ENCODE data around the gene MYBPHL.
"Not testable (repeated sequence)": the region's sequence is repeated elsewhere in the genome, so short reads cannot be mapped to it uniquely, and the experiment has no call there.

Gene MYBPHL

GRCh38 chr1:109305991-109306390 is 820 bp downstream of the MYBPHL start:
- not testable (repeated sequence) for H3K36me3 ChIP-seq (ENCODE audit: control insufficient read depth, insufficient read depth, low read length); H3K9ac ChIP-seq (ENCODE audit: low read length); H3K9me3 ChIP-seq (ENCODE audit: control insufficient read depth, insufficient read depth, low read depth, low read length); H3K4me3 ChIP-seq (ENCODE audit: low read depth, low read length); H3K27ac ChIP-seq (ENCODE audit: low read depth, low read length); H3K27me3 ChIP-seq (ENCODE audit: control insufficient read depth, insufficient read depth, low read length)
- peaks cover 22% of the 10 kb centered on the region for H3K4me1 ChIP-seq (ENCODE audit: control insufficient read depth, insufficient read depth, low read length)

- Histone ChIP-seq H3K27ac (ENCODE audit: low read depth, low read length) (no peak overlapping the region), H3K4me3 (ENCODE audit: low read depth, low read length) (no peak overlapping the region), H3K36me3 (ENCODE audit: control insufficient read depth, insufficient read depth, low read length) (no peaks in the 10 kb centered on the region), H3K27me3 (ENCODE audit: control insufficient read depth, insufficient read depth, low read length) (no peaks in the 10 kb centered on the region), H3K9me3 (ENCODE audit: control insufficient read depth, insufficient read depth, low read depth, low read length) (no peaks in the 10 kb centered on the region), H3K9ac (ENCODE audit: low read length) (no peak overlapping the region), H3K4me1 (ENCODE audit: control insufficient read depth, insufficient read depth, low read length) (peaks cover 28% of the 10 kb centered on the region)
Measured at GRCh38 chr1:109304226-109304920, 2.4 kb downstream of the MYBPHL start.

- Histone ChIP-seq H3K9me3 (ENCODE audit: control insufficient read depth, insufficient read depth, low read depth, low read length) (no peaks in the 10 kb centered on the region), H3K36me3 (ENCODE audit: control insufficient read depth, insufficient read depth, low read length) (no peaks in the 10 kb centered on the region), H3K4me3 (ENCODE audit: low read depth, low read length) (no peak overlapping the region), H3K9ac (ENCODE audit: low read length) (no peak overlapping the region), H3K27me3 (ENCODE audit: control insufficient read depth, insufficient read depth, low read length) (no peaks in the 10 kb centered on the region), H3K4me1 (ENCODE audit: control insufficient read depth, insufficient read depth, low read length) (peaks cover 19% of the 10 kb centered on the region), H3K27ac (ENCODE audit: low read depth, low read length) (no peak overlapping the region)
Measured at GRCh38 chr1:109301874-109302273, 4.9 kb downstream of the MYBPHL start.

GRCh38 chr1:109300650-109301151 is 6.1 kb downstream of the MYBPHL start:
- Histone ChIP-seq H3K27ac (ENCODE audit: low read depth, low read length) (no peak overlapping the region), H3K4me1 (ENCODE audit: control insufficient read depth, insufficient read depth, low read length) (peaks cover 12% of the 10 kb centered on the region; the same call in 1 of the 2 replicates), H3K36me3 (ENCODE audit: control insufficient read depth, insufficient read depth, low read length) (no peaks in the 10 kb centered on the region), H3K27me3 (ENCODE audit: control insufficient read depth, insufficient read depth, low read length) (no peaks in the 10 kb centered on the region), H3K4me3 (ENCODE audit: low read depth, low read length) (no peak overlapping the region), H3K9ac (ENCODE audit: low read length) (no peak overlapping the region), H3K9me3 (ENCODE audit: control insufficient read depth, insufficient read depth, low read depth, low read length) (no peaks in the 10 kb centered on the region)

GRCh38 chr1:109299558-109300343 is 7.1 kb downstream of the MYBPHL start:
- Histone ChIP-seq H3K9me3 (ENCODE audit: control insufficient read depth, insufficient read depth, low read depth, low read length) (no peaks in the 10 kb centered on the region), H3K27me3 (ENCODE audit: control insufficient read depth, insufficient read depth, low read length) (no peaks in the 10 kb centered on the region), H3K9ac (ENCODE audit: low read length) (no peak overlapping the region), H3K27ac (ENCODE audit: low read depth, low read length) (no peak overlapping the region), H3K4me1 (ENCODE audit: control insufficient read depth, insufficient read depth, low read length) (peaks cover 12% of the 10 kb centered on the region; the same call in 1 of the 2 replicates), H3K4me3 (ENCODE audit: low read depth, low read length) (no peak overlapping the region), H3K36me3 (ENCODE audit: control insufficient read depth, insufficient read depth, low read length) (no peaks in the 10 kb centered on the region)

- Histone ChIP-seq H3K27me3 (ENCODE audit: control insufficient read depth, insufficient read depth, low read length) (no peaks in the 10 kb centered on the region), H3K9ac (ENCODE audit: low read length) (no peak overlapping the region), H3K4me1 (ENCODE audit: control insufficient read depth, insufficient read depth, low read length) (peaks cover 12% of the 10 kb centered on the region; the same call in 1 of the 2 replicates), H3K9me3 (ENCODE audit: control insufficient read depth, insufficient read depth, low read depth, low read length) (no peaks in the 10 kb centered on the region), H3K27ac (ENCODE audit: low read depth, low read length) (no peak overlapping the region), H3K36me3 (ENCODE audit: control insufficient read depth, insufficient read depth, low read length) (no peaks in the 10 kb centered on the region), H3K4me3 (ENCODE audit: low read depth, low read length) (no peak overlapping the region)
Measured at GRCh38 chr1:109298666-109299557, 7.9 kb downstream of the MYBPHL start.

- Histone ChIP-seq H3K9ac (ENCODE audit: low read length) (no peak overlapping the region), H3K27me3 (ENCODE audit: control insufficient read depth, insufficient read depth, low read length) (no peaks in the 10 kb centered on the region), H3K36me3 (ENCODE audit: control insufficient read depth, insufficient read depth, low read length) (no peaks in the 10 kb centered on the region), H3K4me1 (ENCODE audit: control insufficient read depth, insufficient read depth, low read length) (peaks cover 17% of the 10 kb centered on the region), H3K4me3 (ENCODE audit: low read depth, low read length) (no peak overlapping the region), H3K9me3 (ENCODE audit: control insufficient read depth, insufficient read depth, low read depth, low read length) (no peaks in the 10 kb centered on the region), H3K27ac (ENCODE audit: low read depth, low read length) (no peak overlapping the region)
Measured at GRCh38 chr1:109296782-109297181, 10.0 kb downstream of the MYBPHL start.

- Histone ChIP-seq H3K27ac (ENCODE audit: low read depth, low read length) (no peak overlapping the region), H3K9ac (ENCODE audit: low read length) (no peak overlapping the region), H3K4me1 (ENCODE audit: control insufficient read depth, insufficient read depth, low read length) (peaks cover 15% of the 10 kb centered on the region), H3K4me3 (ENCODE audit: low read depth, low read length) (no peak overlapping the region), H3K27me3 (ENCODE audit: control insufficient read depth, insufficient read depth, low read length) (no peaks in the 10 kb centered on the region), H3K9me3 (ENCODE audit: control insufficient read depth, insufficient read depth, low read depth, low read length) (no peaks in the 10 kb centered on the region), H3K36me3 (ENCODE audit: control insufficient read depth, insufficient read depth, low read length) (no peaks in the 10 kb centered on the region)
Measured at GRCh38 chr1:109295712-109296415, 10.9 kb downstream of the MYBPHL start.

GRCh38 chr1:109294481-109294880 is 12.3 kb downstream of the MYBPHL start:
- no peaks in the 10 kb centered on the region for H3K36me3 ChIP-seq (ENCODE audit: control insufficient read depth, insufficient read depth, low read length)
- no peak overlapping the region for H3K27ac ChIP-seq (ENCODE audit: low read depth, low read length)
- H3K4me3 ChIP-seq (ENCODE audit: low read depth, low read length) = no peak overlapping the region

GRCh38 chr1:109293026-109293425 is 13.8 kb downstream of the MYBPHL start:
- Histone ChIP-seq H3K27ac (ENCODE audit: low read depth, low read length) (no peak overlapping the region), H3K9me3 (ENCODE audit: control insufficient read depth, insufficient read depth, low read depth, low read length) (no peaks in the 10 kb centered on the region), H3K4me3 (ENCODE audit: low read depth, low read length) (no peak overlapping the region), H3K9ac (ENCODE audit: low read length) (no peak overlapping the region), H3K36me3 (ENCODE audit: control insufficient read depth, insufficient read depth, low read length) (no peaks in the 10 kb centered on the region), H3K27me3 (ENCODE audit: control insufficient read depth, insufficient read depth, low read length) (no peaks in the 10 kb centered on the region), H3K4me1 (ENCODE audit: control insufficient read depth, insufficient read depth, low read length) (peaks cover 10% of the 10 kb centered on the region)

More at GRCh38 chr1:109294481-109294880, 12.3 kb downstream of the MYBPHL start:
- no peaks in the 10 kb centered on the region for H3K27me3 ChIP-seq (ENCODE audit: control insufficient read depth, insufficient read depth, low read length)
- no peaks in the 10 kb centered on the region for H3K9me3 ChIP-seq (ENCODE audit: control insufficient read depth, insufficient read depth, low read depth, low read length)
- no peak overlapping the region for H3K9ac ChIP-seq (ENCODE audit: low read length)
- H3K4me1 ChIP-seq (ENCODE audit: control insufficient read depth, insufficient read depth, low read length) = peaks cover 12% of the 10 kb centered on the region
